Measurements from ENCODE around the gene COLEC11.

- no peak for TF ChIP-seq POLR2A (IDR thresholded peaks at IDR 0.05)
- TF ChIP-seq CTCF (IDR thresholded peaks at IDR 0.05) = no peak
Observed at GRCh38 chr2:3639015-3639630, 44.2 kb downstream of the COLEC11 start.
